SU-DHL-6 (cell line): Measurements from ENCODE around the gene U2AF2.

ENCODE experiments used
- H2AFZ ChIP-seq: fragments of 200-600 bp; sonication (generic); 2 replicates; pipeline ENCODE4 v1.6.1; 2014; ENCODE audit warnings: low read depth, mild to moderate bottlenecking, moderate library complexity, mixed read lengths, antibody characterized with exemption, low read length; ENCODE audit not compliant: severe bottlenecking
- H3F3A ChIP-seq: fragments of 200-600 bp; shearing (Covaris generic); 2 replicates; pipeline ENCODE4 v1.6.0; 2016; ENCODE audit warnings: antibody characterized with exemption, mild to moderate bottlenecking; ENCODE audit not compliant: insufficient read depth
- H3K27ac ChIP-seq: fragments of 200-600 bp; sonication (generic); 2 replicates; pipeline ENCODE4 v1.5.1; 2016; ENCODE audit warnings: low read depth, mild to moderate bottlenecking, low read length, moderate library complexity, mixed read lengths
- H3K27me3 ChIP-seq: fragments of 200-600 bp; sonication (generic), shearing (Covaris generic); 2 replicates; pipeline ENCODE4 v1.6.0; 2014; ENCODE audit warnings: mild to moderate bottlenecking, low read length
- H3K36me3 ChIP-seq: fragments of 200-600 bp; sonication (generic); 2 replicates; pipeline ENCODE4 v1.6.1; 2014; ENCODE audit warnings: mild to moderate bottlenecking, low read length, mixed read lengths
- H3K4me2 ChIP-seq: fragments of 300-600, 200-600 bp; shearing (Covaris generic), sonication (generic); 2 replicates; pipeline ENCODE4 v1.6.0; 2014; ENCODE audit warnings: low read length, low read depth, mild to moderate bottlenecking; ENCODE audit not compliant: poor library complexity, severe bottlenecking
- H3K4me3 ChIP-seq: fragments of 200-600 bp; sonication (generic); 2 replicates; pipeline ENCODE4 v1.5.1; 2014; ENCODE audit warnings: antibody characterized with exemption, low read length, mild to moderate bottlenecking, mixed read lengths; ENCODE audit not compliant: insufficient read depth, poor library complexity, severe bottlenecking
- H3K79me2 ChIP-seq: fragments of 200-600 bp; sonication (generic); 2 replicates; pipeline ENCODE4 v1.6.1; 2014; ENCODE audit warnings: mild to moderate bottlenecking, low read length, moderate library complexity; ENCODE audit not compliant: insufficient read depth
- H3K9ac ChIP-seq: fragments of 200-600 bp; sonication (generic); 2 replicates; pipeline ENCODE4 v1.7.0; 2014; ENCODE audit warnings: mild to moderate bottlenecking, low read length
- H3K9me2 ChIP-seq: fragments of 200-600 bp; sonication (generic); replicated peaks from 2 replicates; pipeline ENCODE4 v1.6.1; 2014; ENCODE audit warnings: low read length; ENCODE audit not compliant: insufficient read depth
- H3K9me3 ChIP-seq: fragments of 200-600 bp; sonication (generic); 2 replicates; pipeline ENCODE4 v1.6.1; 2014; ENCODE audit warnings: low read length, mixed read lengths; ENCODE audit not compliant: insufficient read depth
- H4K20me1 ChIP-seq: fragments of 200-600 bp; sonication (generic); 2 replicates; pipeline ENCODE4 v1.6.1; 2014; ENCODE audit warnings: low read depth, mild to moderate bottlenecking, antibody characterized with exemption, low read length, moderate library complexity, mixed read lengths
- CTCF ChIP-seq: fragments of 200-600 bp; sonication (generic); IDR thresholded peaks from one replicate; pipeline ENCODE4 v1.5.1; 2017; ENCODE audit warnings: antibody characterized with exemption, mild to moderate bottlenecking, low read length, moderate library complexity; ENCODE audit not compliant: insufficient read depth, poor library complexity, severe bottlenecking
- EZH2phosphoT487 ChIP-seq: fragments of 200-600 bp; sonication (generic), shearing (Covaris generic); conservative IDR thresholded peaks from 2 replicates; pipeline ENCODE4 v1.6.1; 2018; ENCODE audit warnings: mild to moderate bottlenecking, antibody characterized with exemption, low read length, moderate library complexity, mixed read lengths

Gene U2AF2

DNA sequence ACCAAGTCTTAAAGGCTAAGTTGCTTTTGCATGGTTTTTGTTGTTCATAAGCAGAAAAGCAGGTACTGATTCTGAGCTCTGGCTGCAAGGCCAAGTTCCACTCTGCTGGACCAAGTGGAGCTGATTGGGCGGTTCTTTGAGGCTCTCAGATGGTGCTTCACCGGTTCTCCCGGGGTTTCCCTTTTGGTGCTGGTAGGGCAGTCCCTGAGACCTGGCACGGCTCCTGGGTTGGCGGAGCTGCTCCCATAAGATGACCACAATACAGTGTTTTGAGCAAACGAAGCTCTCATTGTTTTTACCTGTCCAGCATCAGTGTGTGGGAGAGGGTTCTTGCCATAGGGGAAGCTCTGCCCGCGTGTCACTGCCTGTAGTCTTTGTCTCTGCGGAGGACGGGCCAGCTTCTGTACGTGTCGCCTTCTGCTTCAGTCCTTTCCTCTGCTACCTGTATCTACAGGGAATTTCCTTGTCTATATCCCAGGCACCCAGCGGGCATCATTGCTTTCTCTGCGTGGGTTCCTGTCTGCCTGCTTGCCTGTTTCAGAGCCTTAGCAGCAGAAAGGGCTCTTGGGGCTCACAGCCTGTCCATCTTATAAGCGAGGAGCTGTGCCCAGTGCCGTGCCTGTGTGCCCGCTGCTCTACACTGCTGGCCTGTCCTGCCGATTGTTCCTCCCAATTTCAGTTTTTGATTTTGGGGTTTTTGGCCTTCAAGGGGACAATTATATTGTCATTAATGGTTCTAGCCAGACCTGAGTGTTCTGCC lies 2.3 kb downstream of the U2AF2 start:
- peaks cover 3% of the 10 kb centered on the region; the same call in 1 of the 2 replicates for H3F3A ChIP-seq
- H3K27ac ChIP-seq = peak overlapping the region; percentile 96
- no peaks in the 10 kb centered on the region for H3K9me2 ChIP-seq
- no peaks in the 10 kb centered on the region for H3K9me3 ChIP-seq
- H3K9ac ChIP-seq = peak overlapping the region; percentile 93
- peaks cover 20% of the 10 kb centered on the region; the same call in 1 of the 2 replicates for H4K20me1 ChIP-seq
- peak overlapping the region; percentile 94 for H3K4me2 ChIP-seq
- peak overlapping the region; percentile 89 for H3K4me3 ChIP-seq
- H3K36me3 ChIP-seq = peaks cover 14% of the 10 kb centered on the region
- no peak for TF ChIP-seq CTCF
- no peak for TF ChIP-seq EZH2phosphoT487
- H2AFZ ChIP-seq = no peak overlapping the region
- H3K79me2 ChIP-seq = peaks cover 69% of the 10 kb centered on the region
- no peaks in the 10 kb centered on the region for H3K27me3 ChIP-seq

DNA sequence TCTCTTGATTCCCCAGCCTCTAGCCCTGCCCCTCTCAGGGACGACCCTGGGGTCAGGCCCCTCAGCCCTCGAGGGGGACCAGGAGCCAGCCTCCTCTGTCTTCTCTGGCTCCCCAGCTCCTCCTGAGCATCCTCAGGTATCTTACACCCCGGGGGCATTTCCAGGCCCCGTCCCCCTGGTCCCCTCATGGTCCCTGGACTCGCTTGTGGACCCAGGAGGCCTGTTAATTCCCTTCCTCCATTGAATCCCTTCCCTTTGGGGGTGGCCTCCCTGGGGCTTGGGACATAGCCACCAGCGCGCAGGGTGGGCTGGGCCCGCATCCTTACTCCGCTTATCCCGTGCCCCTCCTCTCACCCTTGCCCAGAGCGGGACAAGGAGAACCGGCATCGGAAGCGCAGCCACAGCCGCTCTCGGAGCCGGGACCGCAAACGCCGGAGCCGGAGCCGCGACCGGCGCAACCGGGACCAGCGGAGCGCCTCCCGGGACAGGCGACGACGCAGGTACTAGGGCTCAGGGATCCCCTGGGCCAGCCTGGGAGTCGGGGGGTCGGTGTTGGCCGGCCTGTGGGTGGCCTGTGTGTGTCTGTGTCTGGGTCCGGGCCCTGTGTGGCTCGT lies 4.1 kb downstream of the U2AF2 start:
- Histone ChIP-seq H2AFZ (no peak overlapping the region), H3K79me2 (peaks cover 86% of the 10 kb centered on the region), H3K9me3 (no peaks in the 10 kb centered on the region), H4K20me1 (peaks cover 25% of the 10 kb centered on the region; the same call in 1 of the 2 replicates), H3K4me3 (no peak overlapping the region), H3K9me2 (no peaks in the 10 kb centered on the region), H3F3A (peaks cover 3% of the 10 kb centered on the region; the same call in 1 of the 2 replicates), H3K27me3 (no peaks in the 10 kb centered on the region), H3K4me2 (peak overlapping the region; percentile 94), H3K36me3 (peaks cover 19% of the 10 kb centered on the region), H3K9ac (peak overlapping the region; percentile 93; the same call in 1 of the 2 replicates), H3K27ac (no peak overlapping the region)
- TF ChIP-seq EZH2phosphoT487 (no peak), CTCF (no peak)

GRCh38 chr19:55659822-55660221 lies 5.0 kb downstream of the U2AF2 start:
- Histone ChIP-seq H3K27me3 (no peaks in the 10 kb centered on the region), H3K9me2 (no peaks in the 10 kb centered on the region), H3K27ac (no peak overlapping the region; the same call in 1 of the 2 replicates), H3K79me2 (peaks cover 95% of the 10 kb centered on the region), H4K20me1 (peaks cover 25% of the 10 kb centered on the region; the same call in 1 of the 2 replicates), H3K4me3 (no peak overlapping the region), H3K36me3 (peaks cover 19% of the 10 kb centered on the region), H3K4me2 (no peak overlapping the region), H3F3A (peaks cover 3% of the 10 kb centered on the region; the same call in 1 of the 2 replicates), H2AFZ (no peak overlapping the region), H3K9me3 (no peaks in the 10 kb centered on the region), H3K9ac (no peak overlapping the region)
- TF ChIP-seq CTCF = no peak
- TF ChIP-seq EZH2phosphoT487 = no peak
